HG03095 (cell line): Measurements from ENCODE around the gene LITAFD.
"Not testable (repeated sequence)": the region's sequence is repeated elsewhere in the genome, so short reads cannot be mapped to it uniquely, and the experiment has no call there.

Experiments
- ATAC-seq: cut with Tn5 transposase; IDR thresholded peaks from one replicate; pipeline ENCODE4 v1.9.1; 2021; ENCODE audit warnings: moderate library complexity; ENCODE audit not compliant: unreplicated experiment

Gene LITAFD

DNA sequence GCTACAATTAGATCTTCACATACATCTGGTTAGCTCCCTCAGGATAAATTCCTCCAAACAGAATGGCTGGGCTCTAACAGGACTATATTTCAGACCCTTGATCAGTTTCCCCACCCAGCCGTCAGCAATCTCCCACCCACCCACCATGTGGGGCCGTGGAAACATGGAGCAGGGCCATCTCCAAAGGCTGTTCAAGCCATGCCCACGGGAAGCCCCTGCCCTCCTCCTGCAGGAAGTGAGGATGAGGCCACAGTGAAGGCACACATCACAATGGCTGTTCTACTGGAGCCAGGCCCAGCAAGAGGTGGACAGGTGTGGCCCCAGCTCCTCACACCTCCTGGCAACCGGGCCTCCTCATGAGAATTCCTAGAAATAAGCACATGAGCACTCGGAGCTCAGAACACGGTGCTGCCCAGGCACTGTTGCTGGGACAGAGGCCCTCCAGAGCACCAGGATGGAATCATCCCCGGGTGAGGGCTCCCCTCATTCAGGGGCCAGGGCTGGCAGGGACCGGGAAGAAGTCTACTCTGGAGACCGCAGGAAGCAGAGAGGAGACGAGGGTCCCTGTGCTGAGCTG lies at the start of gene LITAFD:
Gene LITAFD (plus strand): TSS at position 311 of the 577 bp plus-strand sequence. CDS start 2,005 bp downstream, outside the sequence.
- no peak for ATAC-seq

DNA sequence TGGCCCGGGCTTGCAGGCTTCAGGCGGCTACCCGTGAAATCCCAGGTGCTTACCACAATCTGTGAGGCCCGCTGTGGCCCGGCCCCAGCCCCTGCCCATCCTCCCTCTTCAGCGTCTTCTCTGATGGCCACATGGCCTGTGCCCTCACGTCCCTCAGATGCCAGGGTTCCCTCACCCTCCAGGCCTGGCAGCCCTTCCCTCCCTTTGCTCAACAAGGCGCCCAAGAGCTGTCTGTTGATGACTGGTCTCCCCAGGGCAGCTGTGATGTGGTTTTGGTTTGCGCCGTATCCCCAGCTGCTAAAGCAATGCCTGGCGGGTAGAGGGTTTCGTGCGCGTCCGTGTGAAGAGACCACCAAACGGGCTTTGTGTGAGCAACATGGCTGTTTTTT lies 49.4 kb upstream of the LITAFD start:
- no peak for ATAC-seq

DNA sequence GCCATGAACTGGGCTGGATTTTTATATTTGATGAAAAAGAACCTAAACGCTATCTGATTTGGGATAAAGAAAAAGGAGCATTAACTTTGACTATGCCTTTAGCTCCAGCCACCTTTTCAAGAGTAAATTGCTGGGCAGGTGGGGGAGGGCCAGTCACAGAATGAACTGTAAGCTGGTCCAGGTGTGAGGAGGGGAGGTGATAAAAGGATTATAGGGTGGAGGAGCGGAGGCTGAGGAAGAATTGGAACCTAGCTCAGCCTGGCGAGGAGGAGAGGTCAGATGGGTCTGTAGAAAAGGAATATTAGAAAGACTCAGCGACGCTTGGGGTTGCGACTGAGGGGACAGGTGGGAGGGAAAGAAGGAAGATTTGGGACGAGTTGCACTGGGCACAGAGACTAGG lies 45.4 kb upstream of the LITAFD start:
- not testable (repeated sequence) for ATAC-seq

DNA sequence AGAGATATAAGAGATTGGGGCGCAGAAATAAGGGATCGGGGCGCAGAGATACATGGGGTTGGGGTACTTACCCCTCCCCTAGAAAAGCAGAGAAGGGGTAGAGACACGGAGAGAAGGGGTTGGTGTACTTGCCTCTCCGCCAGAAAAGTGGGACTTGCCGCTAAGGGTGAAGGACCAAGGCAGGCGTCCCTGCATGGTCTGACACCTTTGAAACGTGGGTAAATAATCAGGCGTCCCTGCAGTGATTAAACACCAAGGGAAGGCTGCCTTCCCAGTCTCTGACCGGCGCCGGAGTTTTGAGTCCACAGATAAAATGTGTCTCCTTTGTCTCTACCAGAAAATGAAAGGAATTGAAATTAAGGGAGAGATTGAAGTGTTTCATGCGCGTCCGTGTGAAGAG lies 44.6 kb upstream of the LITAFD start:
- not testable (repeated sequence) for ATAC-seq

- not testable (repeated sequence) for ATAC-seq
Observed at GRCh38 chr16:8842016-8842415, 40.1 kb upstream of the LITAFD start.

DNA sequence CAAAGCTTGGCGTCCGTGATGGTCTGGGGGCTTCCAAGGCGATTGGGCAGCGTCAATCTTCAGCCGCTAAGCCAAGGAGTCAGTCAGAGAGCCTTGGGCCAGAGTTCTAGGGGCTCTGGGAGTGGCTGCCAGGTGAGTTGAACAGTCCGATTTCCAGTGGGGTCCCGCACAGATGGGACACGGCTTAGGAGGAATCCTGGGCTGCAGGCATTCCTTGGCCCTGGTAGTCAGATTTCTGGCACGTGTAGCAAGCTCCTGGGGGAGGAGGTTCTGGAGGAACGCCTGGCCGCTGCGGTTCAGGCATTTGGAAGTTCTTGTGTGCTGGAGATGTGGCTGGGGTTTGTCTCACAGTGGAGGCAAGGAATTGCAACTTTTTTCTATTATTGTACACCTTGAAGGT lies 38.9 kb upstream of the LITAFD start:
- ATAC-seq, result not testable (repeated sequence)

GRCh38 chr16:8845699-8846298 lies 36.4 kb upstream of the LITAFD start:
- ATAC-seq, result no peak

GRCh38 chr16:8846401-8846932 lies 35.7 kb upstream of the LITAFD start:
- ATAC-seq, result no peak

- ATAC-seq, result no peak
Observed at GRCh38 chr16:8847145-8847544, 35.0 kb upstream of the LITAFD start.

DNA sequence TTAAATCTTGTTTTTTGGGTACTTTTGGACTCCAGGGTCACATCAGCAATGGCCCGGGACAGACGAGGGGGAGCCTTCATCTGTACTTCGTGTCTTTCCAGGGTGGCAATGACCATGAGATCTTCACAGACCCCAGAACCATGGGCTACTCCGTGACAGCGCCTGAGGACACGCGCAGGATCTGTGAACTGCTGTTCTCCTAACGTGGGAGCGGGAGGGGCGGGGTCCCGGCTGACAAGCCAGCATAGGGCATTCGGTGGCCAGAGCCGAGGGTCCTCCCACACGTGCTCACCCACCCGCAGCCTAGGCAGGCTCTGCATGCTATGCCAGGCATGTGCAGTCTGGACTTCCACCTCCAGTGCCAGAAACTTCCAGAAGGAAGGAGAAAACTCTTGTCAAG lies 34.5 kb upstream of the LITAFD start:
- ATAC-seq, result no peak

- ATAC-seq, result no peak
Observed at GRCh38 chr16:8848231-8848938, 33.8 kb upstream of the LITAFD start.

GRCh38 chr16:8848939-8849391 lies 33.2 kb upstream of the LITAFD start:
- ATAC-seq, result no peak

- ATAC-seq, result no peak
Observed at GRCh38 chr16:8849411-8850011, 32.6 kb upstream of the LITAFD start.

GRCh38 chr16:8850279-8850885 lies 31.8 kb upstream of the LITAFD start:
- ATAC-seq, result no peak

GRCh38 chr16:8851761-8852403 lies 30.3 kb upstream of the LITAFD start:
- no peak for ATAC-seq

- no peak for ATAC-seq
Observed at GRCh38 chr16:8852534-8852933, 29.6 kb upstream of the LITAFD start.

DNA sequence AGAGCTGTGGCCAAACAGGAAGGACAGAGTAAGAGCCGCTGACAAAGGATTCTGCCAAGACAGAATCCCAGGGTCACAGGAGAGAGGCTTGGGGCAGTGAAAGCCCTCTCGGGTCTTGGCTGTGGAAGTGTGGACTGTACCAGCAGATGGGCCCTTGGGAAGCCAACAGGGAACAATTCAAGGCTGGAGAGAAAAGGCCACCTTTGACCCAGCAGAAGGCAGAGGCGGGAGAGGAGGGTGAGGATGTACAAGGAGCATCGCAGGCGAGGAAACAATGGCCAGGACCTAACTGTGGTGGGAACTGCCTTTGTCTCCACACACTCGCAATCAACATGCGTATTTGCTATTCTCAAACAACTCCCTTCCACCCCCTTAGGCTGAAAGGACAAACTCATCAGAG lies 29.0 kb upstream of the LITAFD start:
- no peak for ATAC-seq

GRCh38 chr16:8853611-8854010 lies 28.5 kb upstream of the LITAFD start:
- ATAC-seq, result no peak

GRCh38 chr16:8854298-8854948 lies 27.7 kb upstream of the LITAFD start:
- no peak for ATAC-seq
